ENCODE measurements around the gene CPTP. TPM values are rescaled to one million over a fixed set of nuclear protein-coding genes. Genes with fewer than 3 reads are reported as not detected.

The CPTP gene
- total and polyA plus RNA-seq, 2 of the 13 experiments (the other 11 are each of a cell fraction or from before 2014, with no cell fraction given) = 5.5 to 9.3 TPM

DNA sequence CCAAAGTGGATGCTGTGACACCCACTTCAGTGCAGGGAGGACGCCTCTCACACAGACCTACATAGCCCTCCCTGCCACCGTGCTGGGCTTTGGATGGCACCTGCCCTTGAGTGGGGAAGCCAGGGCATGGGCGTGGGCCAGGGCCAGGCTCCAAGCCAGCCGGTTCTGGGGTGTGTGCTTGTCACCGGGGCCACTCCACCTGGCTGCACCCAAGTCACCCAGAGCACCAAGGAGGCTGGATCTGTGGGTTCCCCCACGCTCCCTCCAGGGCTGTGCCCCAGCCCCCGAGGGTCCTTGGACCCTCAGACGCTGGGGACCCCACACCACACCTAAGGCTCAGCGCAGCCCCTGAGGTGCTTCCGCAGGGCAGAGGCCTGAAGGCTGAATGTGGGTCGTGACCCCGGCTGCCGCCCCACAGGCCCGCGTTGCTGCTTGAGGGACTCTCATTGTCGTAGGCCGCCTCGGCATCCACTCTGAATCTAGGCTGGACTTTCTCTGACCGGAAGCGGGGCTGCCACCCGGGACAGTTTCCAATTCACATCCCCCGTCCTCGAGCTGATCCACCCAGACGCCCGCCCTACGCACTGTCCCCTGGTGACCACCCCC, 32.3 kb downstream of the CPTP start (continued):
- TF ChIP-seq, protein P1, sequence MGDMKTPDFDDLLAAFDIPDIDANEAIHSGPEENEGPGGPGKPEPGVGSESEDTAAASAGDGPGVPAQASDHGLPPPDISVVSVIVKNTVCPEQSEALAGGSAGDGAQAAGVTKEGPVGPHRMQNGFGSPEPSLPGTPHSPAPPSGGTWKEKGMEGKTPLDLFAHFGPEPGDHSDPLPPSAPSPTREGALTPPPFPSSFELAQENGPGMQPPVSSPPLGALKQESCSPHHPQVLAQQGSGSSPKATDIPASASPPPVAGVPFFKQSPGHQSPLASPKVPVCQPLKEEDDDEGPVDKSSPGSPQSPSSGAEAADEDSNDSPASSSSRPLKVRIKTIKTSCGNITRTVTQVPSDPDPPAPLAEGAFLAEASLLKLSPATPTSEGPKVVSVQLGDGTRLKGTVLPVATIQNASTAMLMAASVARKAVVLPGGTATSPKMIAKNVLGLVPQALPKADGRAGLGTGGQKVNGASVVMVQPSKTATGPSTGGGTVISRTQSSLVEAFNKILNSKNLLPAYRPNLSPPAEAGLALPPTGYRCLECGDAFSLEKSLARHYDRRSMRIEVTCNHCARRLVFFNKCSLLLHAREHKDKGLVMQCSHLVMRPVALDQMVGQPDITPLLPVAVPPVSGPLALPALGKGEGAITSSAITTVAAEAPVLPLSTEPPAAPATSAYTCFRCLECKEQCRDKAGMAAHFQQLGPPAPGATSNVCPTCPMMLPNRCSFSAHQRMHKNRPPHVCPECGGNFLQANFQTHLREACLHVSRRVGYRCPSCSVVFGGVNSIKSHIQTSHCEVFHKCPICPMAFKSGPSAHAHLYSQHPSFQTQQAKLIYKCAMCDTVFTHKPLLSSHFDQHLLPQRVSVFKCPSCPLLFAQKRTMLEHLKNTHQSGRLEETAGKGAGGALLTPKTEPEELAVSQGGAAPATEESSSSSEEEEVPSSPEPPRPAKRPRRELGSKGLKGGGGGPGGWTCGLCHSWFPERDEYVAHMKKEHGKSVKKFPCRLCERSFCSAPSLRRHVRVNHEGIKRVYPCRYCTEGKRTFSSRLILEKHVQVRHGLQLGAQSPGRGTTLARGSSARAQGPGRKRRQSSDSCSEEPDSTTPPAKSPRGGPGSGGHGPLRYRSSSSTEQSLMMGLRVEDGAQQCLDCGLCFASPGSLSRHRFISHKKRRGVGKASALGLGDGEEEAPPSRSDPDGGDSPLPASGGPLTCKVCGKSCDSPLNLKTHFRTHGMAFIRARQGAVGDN (CRISPR knock-in tag; IDR thresholded peaks at IDR 0.05) = peak; percentile 43
- TF ChIP-seq ZNF616 (CRISPR knock-in tag; IDR thresholded peaks at IDR 0.05; ENCODE audit: low read depth) (no peak), GATAD2A (CRISPR knock-in tag; IDR thresholded peaks at IDR 0.05) (no peak), ARID2 (CRISPR knock-in tag; IDR thresholded peaks at IDR 0.05; ENCODE audit: borderline replicate concordance) (no peak), PCBP2 (optimal IDR thresholded peaks at IDR 0.05; ENCODE audit: low read depth, low read length, poor library complexity, severe bottlenecking) (no peak), CCAR2 (optimal IDR thresholded peaks at IDR 0.05; ENCODE audit: low read depth, low read length) (no peak), PPARG (CRISPR knock-in tag; conservative IDR thresholded peaks at IDR 0.05) (no peak), ZMYM2 (CRISPR knock-in tag; IDR thresholded peaks at IDR 0.05) (no peak), SMYD3 (CRISPR knock-in tag; IDR thresholded peaks at IDR 0.05) (no peak), MXI1 (IDR thresholded peaks at IDR 0.05; ENCODE audit: borderline replicate concordance, low read depth, low read length) (no peak), ZNF598 (CRISPR knock-in tag; IDR thresholded peaks at IDR 0.05; ENCODE audit: borderline replicate concordance) (0 out of 2 replicates have a peak, but pooled peaks have one; percentile 8), ZFP36L2 (CRISPR knock-in tag; IDR thresholded peaks at IDR 0.05) (no peak), RXRA (CRISPR knock-in tag; IDR thresholded peaks at IDR 0.05) (no peak), ZNF549 (CRISPR knock-in tag; IDR thresholded peaks at IDR 0.05) (no peak), KLF15 (CRISPR knock-in tag; IDR thresholded peaks at IDR 0.05; ENCODE audit: borderline replicate concordance) (no peak), MAFK (conservative IDR thresholded peaks at IDR 0.05 in 1 of 2, IDR thresholded peaks at IDR 0.05 in 1 of 2; ENCODE audit: low read length in 2 of 2) (no peak), AKAP8 (CRISPR knock-in tag; IDR thresholded peaks at IDR 0.05) (peak; percentile 56; the same call in 1 of the 2 replicates), MXD4 (CRISPR knock-in tag; IDR thresholded peaks at IDR 0.05) (no peak), ZNF670 (CRISPR knock-in tag; IDR thresholded peaks at IDR 0.05; ENCODE audit: borderline replicate concordance) (no peak), FOXC1 (CRISPR knock-in tag; IDR thresholded peaks at IDR 0.05; ENCODE audit: borderline replicate concordance) (no peak), ZSCAN25 (CRISPR knock-in tag; IDR thresholded peaks at IDR 0.05) (no peak), ZNF761 (CRISPR knock-in tag; conservative IDR thresholded peaks at IDR 0.05) (no peak), ZNF792 (CRISPR knock-in tag; IDR thresholded peaks at IDR 0.05) (no peak), ZFX (CRISPR knock-in tag; IDR thresholded peaks at IDR 0.05; ENCODE audit: low read depth) (peak; percentile 42; the same call in 1 of the 2 replicates)
- TF ChIP-seq, protein P2, sequence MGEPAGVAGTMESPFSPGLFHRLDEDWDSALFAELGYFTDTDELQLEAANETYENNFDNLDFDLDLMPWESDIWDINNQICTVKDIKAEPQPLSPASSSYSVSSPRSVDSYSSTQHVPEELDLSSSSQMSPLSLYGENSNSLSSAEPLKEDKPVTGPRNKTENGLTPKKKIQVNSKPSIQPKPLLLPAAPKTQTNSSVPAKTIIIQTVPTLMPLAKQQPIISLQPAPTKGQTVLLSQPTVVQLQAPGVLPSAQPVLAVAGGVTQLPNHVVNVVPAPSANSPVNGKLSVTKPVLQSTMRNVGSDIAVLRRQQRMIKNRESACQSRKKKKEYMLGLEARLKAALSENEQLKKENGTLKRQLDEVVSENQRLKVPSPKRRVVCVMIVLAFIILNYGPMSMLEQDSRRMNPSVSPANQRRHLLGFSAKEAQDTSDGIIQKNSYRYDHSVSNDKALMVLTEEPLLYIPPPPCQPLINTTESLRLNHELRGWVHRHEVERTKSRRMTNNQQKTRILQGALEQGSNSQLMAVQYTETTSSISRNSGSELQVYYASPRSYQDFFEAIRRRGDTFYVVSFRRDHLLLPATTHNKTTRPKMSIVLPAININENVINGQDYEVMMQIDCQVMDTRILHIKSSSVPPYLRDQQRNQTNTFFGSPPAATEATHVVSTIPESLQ (CRISPR knock-in tag; conservative IDR thresholded peaks at IDR 0.05) = no peak
- TF ChIP-seq, protein P3, sequence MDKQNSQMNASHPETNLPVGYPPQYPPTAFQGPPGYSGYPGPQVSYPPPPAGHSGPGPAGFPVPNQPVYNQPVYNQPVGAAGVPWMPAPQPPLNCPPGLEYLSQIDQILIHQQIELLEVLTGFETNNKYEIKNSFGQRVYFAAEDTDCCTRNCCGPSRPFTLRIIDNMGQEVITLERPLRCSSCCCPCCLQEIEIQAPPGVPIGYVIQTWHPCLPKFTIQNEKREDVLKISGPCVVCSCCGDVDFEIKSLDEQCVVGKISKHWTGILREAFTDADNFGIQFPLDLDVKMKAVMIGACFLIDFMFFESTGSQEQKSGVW (CRISPR knock-in tag; IDR thresholded peaks at IDR 0.05; ENCODE audit: borderline replicate concordance) = no peak
